ENCODE results near the gene CYB5B. TPM values are rescaled to one million over a fixed set of nuclear protein-coding genes. Genes with fewer than 3 reads are reported as not detected.

The CYB5B gene
- total RNA-seq, 1 donor = 64.1 TPM

DNA sequence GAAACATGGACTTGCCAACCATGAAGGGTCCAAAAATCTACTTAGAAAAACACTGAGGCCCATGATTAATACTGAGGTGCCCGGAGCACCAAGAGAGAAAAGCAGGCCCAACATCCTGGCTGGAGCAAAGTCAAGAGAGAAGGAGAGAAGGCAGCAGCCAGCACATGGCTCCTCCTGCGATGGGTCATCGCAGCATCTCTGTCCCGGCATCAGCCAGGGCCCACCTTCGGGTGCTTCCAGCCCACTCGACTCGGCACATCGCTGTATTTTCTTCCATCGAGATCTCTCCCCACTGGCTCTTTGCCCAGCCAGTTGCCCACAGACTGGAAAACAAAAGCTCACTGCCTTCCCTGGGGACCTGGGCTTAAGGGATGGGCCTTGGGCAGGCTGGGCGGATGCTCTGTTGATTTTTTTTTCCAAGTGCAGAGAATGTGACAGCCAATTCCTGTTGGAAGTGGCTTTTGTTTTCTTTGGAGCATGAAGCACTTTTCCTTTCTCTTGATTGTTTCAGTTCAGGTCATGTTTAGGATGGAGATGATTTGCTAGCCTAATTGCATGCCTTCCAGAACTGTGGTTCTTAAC lies 58.1 kb downstream of the CYB5B start:
- no peak for DNase-seq (ENCODE audit: low read depth in 2 of 3, low spot score in 2 of 3)

DNA sequence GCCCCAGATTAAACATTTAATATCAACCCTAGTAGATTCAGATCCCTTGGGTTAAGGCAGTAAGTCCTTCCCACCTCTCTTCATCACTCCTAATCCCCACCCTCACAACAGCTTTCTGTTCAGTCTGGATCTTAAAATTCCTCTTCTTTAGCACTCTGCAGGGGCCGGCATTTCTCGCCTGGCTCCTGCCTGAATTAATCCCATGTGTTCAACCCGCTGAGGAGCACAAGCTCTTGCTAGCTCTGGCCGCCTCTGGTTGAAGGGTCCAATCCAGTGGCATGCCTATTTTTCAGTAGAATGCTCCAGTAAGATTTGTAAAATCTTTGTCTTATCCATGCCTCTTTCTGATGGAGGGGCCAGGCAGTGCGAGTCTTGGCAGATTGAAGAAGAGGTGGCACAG lies 59.2 kb downstream of the CYB5B start:
- no peak for DNase-seq (ENCODE audit: low read depth in 2 of 3, low spot score in 2 of 3)

DNA sequence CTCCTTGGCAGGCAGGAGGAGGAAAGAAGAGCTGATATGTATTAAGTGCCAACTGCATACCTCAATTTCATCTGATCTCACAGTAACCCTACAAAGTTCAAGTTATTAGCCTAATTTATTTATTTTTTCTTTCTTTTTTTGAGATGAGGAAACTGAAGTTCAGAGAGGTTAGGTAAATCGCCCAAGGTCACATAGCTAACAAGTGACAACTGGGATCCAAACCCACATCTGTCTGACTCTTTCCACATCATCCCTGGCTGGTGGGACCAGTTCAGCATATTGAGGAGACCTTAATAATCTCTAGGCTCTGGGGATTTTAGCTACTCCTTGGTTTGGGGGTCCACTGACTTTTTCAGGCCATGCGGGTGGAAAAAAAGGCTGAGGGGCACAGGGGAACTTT lies 60.9 kb downstream of the CYB5B start:
- DNase-seq (ENCODE audit: low read depth in 2 of 3, low spot score in 2 of 3) = no peak

DNA sequence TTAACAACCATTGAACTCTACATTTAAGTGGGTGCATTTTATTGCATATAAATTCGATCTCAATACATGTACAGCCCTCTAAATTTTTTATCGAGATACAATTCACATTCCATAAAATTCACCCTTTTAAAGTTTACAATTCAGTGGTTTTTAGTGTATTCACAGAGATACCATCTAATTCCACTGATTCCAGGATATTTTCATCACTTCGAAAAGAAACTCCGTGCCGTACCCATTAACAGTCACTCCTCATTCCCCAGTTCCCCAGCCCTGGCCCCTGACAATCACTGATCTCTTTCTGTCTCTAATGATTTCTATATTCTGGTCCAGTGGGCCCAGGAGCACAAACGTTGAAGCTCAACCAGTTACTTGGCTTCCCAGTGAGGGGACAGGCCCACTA lies 61.4 kb downstream of the CYB5B start:
- DNase-seq (ENCODE audit: low read depth in 2 of 3, low spot score in 2 of 3) = no peak

DNA sequence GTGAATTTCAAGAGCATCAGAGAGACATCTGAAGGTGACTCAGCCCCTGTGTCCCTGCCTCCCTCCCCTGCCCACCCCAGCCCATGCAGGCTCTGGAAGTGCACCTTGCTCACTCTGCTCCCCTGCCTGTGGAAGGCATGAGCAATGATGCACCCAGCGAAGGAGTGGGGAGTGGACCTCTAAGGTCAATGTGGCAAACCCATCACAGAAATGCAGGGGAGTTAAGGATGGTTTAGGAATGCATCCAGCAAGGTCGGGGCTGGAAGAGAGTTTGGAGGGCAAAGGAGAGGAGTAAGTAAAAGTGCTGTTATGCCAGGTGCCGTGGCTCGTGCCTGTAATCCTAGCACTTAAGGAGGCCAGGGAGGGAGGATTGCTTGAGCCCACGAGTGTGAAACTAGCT lies 61.9 kb downstream of the CYB5B start:
- DNase-seq (ENCODE audit: low read depth in 2 of 3, low spot score in 2 of 3) = no peak

DNA sequence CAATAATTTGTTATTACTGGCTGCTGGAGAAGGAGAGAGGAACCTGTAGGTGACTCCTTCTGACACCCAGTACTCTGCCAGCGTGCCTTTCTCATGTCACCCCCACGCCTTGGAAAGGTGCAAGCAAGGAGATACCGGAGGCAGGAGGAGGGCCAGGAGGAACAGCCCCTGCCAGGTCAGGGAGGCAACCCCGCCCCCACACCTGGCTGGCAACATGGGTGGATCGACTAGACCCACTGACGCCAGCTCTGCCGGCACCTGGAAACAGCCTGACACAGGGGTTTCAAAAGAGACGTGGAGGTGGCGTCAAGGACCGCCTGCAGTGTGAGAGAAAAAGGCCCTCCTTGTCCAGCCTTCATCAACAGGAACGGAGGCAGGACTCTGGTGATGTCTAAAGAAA lies 62.3 kb downstream of the CYB5B start:
- DNase-seq (ENCODE audit: low read depth in 2 of 3, low spot score in 2 of 3) = no peak

DNA sequence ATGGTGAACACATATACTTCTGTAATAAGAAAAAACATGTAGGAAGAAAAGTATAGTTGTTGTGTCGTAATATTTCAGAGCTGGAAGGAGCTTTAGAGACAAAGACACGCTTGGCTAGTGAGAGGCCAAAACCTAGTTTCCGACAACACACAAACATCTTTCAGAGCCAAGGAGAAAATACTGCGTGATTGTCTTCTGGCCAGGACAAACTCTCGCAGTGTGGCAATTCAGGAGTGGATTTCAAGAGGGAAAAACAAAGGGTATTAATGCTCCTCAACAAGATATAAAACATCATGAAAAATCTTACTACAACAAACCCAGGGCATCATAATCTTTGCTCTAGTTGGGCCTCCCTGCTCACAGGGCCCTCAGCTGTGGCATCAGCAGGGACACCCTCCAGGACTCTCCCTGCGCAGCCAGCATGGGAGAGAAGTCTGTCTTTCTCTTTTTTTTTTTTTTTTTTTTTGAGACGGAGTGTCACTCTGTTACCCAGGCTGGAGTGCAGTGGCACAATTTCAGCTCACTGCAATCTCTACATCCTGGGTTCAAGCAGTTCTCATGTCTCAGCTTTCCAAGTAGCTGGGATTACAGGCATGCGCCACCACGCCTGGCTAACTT lies 66.4 kb downstream of the CYB5B start:
- no peak for DNase-seq (ENCODE audit: low read depth in 2 of 3, low spot score in 2 of 3)

DNA sequence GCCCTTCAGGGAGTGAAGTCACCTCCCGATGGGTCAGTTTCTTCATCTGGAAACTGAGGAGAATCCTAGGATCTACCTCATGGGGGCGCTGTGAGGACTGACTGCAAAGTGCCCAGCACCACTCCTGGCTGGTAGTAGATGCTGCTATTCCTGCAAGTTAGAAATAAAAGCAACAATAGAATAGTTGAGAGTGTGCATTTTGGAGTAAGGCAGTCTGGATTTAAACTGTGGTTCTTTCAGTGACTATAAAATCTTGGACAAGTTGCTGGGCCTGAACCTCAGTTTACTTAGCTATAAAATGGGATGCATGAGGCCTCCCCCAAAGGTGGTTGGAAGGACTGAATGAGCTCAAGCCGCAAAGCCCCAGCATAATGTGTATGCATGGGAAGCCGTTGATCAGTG lies 70.6 kb downstream of the CYB5B start:
- DNase-seq (ENCODE audit: low read depth in 2 of 3, low spot score in 2 of 3) = peak in 1 of 3 donors; percentile 21

DNA sequence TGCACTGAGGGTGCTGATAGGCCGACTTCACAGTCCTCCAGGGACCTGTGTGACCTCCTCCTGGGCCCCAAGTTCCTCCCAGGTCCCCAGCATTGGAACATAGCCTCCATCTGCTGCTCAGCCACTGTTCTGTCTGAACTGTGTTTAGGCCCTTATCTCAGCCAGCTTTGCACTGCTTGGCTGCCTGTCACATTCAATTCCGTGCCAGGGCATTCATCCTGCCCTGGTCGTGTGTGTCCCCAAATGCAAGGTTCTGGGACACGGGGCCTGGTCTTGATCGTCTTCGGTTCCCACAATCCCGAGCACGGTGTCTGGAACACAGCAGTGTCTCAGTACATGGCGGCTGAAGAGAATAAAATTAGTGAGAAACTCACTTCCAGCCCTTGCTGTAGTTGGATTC lies 71.4 kb downstream of the CYB5B start:
- no peak for DNase-seq (ENCODE audit: low read depth in 2 of 3, low spot score in 2 of 3)

DNA sequence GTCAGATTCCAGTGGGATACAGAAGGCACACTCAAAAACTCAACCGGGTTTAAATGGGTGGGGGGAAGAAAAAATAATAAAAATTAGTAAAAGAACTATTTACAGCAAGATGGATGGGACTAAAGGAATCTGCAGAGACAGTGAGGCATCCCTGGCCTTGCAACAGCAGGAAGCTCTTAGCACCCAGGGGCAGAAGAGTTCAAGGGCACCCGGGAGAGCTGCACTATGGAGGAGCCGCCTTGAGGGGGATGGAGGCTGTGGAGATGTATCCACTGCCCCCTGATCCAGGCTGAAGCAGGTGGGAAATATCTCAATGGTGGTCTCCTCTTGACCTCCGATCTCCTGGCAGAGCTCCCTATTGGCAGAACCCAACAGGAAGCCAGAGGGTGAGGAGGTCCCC lies 72.0 kb downstream of the CYB5B start:
- no peak for DNase-seq (ENCODE audit: low read depth in 2 of 3, low spot score in 2 of 3)

DNA sequence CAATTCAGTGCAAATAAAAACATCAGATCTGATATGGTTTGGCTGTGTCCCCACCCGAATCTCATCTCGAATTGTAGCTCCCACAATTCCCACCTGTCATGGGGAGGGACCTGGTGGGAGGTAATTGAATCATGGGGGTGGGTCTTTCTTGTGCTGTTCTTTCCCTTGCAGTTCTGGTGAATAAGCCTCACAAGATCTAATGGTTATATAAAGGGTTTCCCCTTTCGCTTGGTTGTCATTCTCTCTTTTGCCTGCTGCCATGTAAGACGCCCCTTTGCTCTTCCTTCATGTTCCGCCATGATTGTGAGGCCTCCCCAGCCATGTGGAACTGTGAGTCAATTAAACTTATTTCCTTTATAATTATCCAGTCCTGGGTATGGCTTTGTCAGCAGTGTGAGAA lies 72.5 kb downstream of the CYB5B start:
- no peak for DNase-seq (ENCODE audit: low read depth in 2 of 3, low spot score in 2 of 3)

DNA sequence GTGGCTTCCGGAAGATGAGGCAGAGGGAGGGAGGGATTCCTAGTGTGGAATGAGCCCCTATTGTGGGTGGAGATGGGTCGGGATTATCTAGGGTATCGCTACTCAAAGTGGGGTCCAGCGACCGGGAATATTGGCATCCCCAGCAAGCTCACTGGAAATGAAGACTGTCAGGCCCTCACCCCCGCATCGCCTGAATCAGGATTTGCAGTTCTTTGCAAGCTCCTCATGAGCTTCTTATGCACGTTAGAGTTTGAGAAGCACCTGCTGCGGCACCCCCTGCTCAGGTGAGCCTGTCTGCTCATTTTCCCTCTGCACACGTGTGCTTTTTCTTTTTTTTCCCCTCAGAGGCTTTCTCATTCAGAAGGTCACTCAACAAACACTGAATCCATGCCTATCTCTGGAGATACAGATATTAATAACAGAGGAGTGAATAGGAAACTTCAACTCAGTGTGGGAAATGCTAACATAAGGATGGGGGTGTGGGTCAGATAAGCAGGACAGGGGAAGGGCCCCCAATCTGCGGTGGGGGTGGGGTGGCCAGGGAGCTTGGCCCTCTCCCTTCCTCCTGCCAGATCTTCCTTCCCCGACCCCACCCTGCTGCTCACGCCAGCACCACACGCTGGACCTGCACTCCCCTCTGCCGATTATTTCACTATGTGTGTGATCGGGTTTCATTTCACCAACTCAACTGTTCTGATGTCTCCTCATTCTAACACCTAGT lies 73.6 kb downstream of the CYB5B start:
- no peak for DNase-seq (ENCODE audit: low read depth in 2 of 3, low spot score in 2 of 3)

DNA sequence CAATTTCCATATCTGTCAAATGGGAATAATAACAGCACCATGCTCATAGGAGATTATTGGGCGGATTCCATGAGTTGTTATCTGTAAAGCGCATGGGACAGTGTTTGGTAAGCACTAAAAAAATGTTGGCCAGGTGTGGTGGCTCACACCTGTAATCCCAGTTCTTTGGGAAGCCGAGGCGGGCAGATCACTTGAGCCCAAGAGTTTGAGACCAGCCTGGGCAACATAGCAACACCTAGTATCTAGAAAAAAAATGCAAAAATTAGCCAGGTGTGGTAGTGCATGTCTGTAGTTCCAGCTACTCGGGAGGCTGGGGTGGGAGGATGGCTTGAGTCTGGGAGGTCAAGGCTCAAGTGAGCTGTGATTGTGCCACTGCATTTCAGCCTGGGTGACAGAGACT lies 74.5 kb downstream of the CYB5B start:
- DNase-seq (ENCODE audit: low read depth in 2 of 3, low spot score in 2 of 3) = no peak

DNA sequence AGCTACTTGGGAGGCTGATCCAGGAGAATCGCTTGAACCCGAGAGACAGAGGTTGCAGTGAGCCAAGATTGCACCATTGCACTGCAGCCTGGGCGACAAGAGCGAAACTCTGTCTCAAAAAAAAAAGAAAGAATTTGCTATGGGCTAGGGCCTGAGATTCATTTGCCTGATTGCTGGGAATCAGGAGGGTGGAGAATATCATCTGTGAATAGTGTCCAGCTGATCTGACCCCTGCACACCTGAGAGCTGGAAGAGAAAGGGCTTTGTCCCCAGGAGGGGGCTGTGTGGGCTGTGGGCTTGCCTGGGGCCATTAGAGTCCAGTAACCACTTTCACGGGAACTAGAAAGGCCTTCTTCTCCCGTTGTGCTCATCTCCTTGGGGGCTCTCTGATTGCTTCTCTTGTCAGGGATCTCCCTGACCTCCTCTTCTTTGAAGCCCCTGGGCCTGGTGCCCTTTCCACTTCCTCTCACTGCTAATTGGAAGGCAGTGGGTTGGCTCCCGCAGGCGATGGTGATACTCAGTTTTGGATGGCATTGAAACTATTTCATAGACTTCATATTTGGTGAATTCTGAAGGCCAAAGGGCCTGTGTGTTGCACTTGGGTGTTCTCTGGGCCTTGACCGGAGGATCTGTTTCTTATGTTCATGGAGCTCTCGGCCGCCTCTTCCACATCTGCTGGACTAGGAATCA lies 75.3 kb downstream of the CYB5B start:
- DNase-seq (ENCODE audit: low read depth in 2 of 3, low spot score in 2 of 3) = no peak

DNA sequence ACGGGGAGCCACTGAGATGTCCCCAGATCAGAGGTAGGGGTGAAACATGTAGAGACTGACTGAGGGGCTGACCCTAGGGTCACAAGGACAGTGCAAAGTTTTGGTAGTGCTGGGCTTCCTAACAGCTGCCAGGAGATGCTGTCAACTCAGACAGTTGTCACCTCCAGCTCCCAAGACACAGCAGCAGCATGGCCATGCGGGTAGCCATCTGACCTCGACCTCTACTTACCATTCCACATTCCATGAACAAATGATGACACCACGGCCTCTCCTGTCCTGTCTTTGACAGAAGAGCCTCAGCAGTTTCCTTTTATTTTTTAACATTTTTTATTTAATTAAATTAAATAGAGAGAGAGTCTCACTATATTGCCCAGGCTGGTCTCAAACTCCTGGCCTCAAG lies 76.1 kb downstream of the CYB5B start:
- DNase-seq (ENCODE audit: low read depth in 2 of 3, low spot score in 2 of 3) = no peak

DNA sequence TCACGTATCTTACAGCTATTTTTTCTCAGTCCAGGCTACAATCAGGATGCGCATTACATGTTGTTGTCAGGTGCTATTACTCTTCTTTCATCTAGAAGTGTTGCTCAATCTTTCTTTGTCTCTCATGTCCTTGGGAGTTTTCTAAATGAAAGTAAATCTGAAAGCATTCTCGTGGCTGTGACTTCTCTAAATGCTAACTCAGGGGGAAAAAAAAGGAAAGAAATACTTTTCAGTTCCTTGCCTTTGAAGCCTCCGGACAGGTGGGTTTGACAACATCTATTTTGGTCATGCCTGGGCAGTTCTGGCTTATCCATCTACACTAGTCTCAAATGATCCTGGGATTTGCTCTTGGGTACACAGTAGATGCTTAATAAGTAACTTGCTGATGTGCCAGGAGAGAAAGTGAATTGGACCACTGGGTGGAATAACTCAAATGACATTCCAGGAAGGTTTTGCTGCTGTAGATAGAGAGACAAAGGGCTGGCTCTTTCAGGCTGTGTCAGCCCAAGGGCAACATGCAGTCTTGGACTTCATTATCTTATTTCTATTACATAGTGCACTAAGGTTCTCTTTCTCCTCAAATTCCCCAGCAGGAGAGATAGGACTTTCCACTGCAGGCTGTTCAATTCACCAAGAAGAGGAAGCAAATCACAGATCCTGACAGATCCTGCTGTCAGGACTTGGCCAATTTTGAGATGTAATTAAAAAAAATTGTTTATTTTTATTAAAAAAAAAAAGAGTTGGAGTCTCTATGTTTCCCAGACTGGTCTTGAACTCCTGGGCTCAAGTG lies 77.7 kb downstream of the CYB5B start:
- DNase-seq (ENCODE audit: low read depth in 2 of 3, low spot score in 2 of 3) = peak in 1 of 3 donors; percentile 38

DNA sequence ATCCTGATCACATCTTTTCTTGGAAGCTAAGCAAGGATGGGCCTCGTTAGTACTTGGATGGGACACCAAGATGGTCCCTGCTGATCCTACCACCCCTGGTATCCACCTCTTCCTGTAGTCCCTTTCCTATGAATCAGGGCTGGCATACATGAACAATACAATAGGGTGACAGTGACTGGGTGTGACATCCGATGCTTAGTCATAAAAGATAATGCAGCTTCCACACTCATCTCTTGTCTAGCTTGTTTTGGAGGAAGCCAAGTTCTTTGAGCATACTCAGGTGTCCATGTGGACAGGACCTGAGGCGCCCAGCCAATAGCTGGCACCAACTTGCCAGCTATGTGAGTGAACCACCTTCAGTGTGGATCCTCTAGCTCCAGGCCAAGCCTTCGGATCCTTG lies 78.8 kb downstream of the CYB5B start:
- no peak for DNase-seq (ENCODE audit: low read depth in 2 of 3, low spot score in 2 of 3)

DNA sequence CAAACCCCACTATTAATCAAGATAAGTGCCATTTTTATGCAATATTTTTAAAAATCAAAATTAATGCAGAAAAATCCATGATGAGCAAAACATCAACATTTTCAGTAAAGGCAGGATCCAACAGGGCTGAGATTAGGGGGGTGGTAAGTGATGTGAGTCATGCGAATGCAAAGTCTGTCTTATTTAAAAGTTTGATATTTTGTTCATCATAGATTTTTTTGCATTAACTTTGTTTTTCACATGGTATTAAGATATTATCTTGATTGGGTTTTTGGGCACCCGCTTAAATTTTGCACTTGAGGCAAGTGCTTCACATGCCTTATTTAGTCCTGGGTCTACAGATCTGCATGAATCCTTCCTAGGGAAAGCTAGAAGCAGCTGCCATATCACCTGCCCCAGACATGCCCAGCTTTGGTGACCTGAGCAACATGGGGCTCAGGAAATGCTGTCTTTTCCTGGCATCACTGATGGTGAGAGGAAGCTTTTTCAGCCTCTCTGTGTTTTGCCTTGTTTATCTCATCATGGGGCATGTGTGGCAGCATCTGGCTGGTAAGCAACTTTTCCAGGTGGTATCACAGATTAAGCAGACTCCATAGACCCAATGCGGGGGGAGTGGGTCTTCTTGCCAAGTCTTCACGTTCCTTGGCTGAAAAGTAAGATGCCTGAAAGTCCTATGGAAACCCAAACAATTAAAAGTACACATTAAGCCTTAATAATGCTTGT lies 83.8 kb downstream of the CYB5B start:
- DNase-seq (ENCODE audit: low read depth in 2 of 3, low spot score in 2 of 3) = peak in 1 of 3 donors; percentile 60

DNA sequence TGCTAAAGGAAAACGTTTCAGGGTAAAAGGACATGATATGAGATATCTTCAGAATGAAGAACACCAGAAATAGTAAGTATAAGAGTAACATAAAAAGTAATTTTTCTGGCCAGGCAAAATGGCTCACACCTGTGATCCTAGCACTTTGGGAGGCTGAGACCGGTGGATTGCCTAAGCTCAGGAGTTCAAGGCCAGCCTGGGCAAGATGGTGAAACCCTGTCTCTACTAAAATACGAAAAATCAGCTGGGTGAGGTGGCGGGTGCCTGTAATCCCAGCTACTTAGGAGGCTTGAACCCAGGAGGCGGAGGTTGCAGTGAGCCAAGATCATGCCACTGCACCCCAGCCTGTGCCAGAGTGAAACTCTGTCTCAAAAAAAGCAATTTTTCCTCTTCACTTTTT lies 84.7 kb downstream of the CYB5B start:
- no peak for DNase-seq (ENCODE audit: low read depth in 2 of 3, low spot score in 2 of 3)

DNA sequence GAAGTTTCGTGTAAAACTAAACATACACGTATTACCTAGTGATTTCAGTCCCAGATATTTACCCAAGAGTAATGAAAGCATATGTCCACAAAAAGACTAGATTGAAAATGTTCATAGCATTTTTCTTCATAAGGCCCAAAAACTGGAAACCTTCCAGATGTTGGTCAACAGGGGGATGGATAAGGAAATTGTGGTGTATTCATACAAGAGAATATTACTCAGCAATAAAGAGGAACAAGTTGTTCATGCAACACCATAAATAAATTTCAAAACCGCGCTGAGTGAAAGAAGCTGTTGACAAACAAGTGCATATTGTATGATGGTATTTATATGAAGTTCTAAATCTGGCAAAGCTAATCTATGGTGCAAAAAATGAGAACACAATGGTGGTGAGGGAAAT lies 87.2 kb downstream of the CYB5B start:
- DNase-seq (ENCODE audit: low read depth in 2 of 3, low spot score in 2 of 3) = peak in 1 of 3 donors; percentile 20

Data from hematopoietic multipotent progenitor cell (in vitro differentiated cells).